GM18517 (cell line): Measurements from ENCODE around the gene THBS4.

Source experiments
- ATAC-seq: cut with Tn5 transposase; IDR thresholded peaks from one replicate; pipeline ENCODE4 v1.9.1; 2021; ENCODE audit warnings: mild to moderate bottlenecking, moderate library complexity; ENCODE audit not compliant: unreplicated experiment

THBS4 gene

GRCh38 chr5:80043187-80043586, 8.0 kb downstream of the THBS4 start:
- ATAC-seq = no peak

GRCh38 chr5:80048084-80048780, 13.1 kb downstream of the THBS4 start:
- ATAC-seq = no peak

- no peak for ATAC-seq
Measured at GRCh38 chr5:80052464-80052863, 17.3 kb downstream of the THBS4 start.

GRCh38 chr5:80054682-80055081, 19.5 kb downstream of the THBS4 start:
- ATAC-seq = no peak

- ATAC-seq = no peak
Measured at GRCh38 chr5:80055491-80056170, 20.5 kb downstream of the THBS4 start.

GRCh38 chr5:80057099-80057498, 22.0 kb downstream of the THBS4 start:
- ATAC-seq = no peak

GRCh38 chr5:80057921-80058320, 22.8 kb downstream of the THBS4 start:
- no peak for ATAC-seq

GRCh38 chr5:80059354-80059980, 24.3 kb downstream of the THBS4 start:
- no peak for ATAC-seq

GRCh38 chr5:80060966-80061365, 25.8 kb downstream of the THBS4 start:
- no peak for ATAC-seq

GRCh38 chr5:80061547-80061946, 26.4 kb downstream of the THBS4 start:
- ATAC-seq = no peak

GRCh38 chr5:80064124-80064523, 29.0 kb downstream of the THBS4 start:
- ATAC-seq = no peak

GRCh38 chr5:80067016-80067415, 31.9 kb downstream of the THBS4 start:
- ATAC-seq = no peak

GRCh38 chr5:80067531-80068245, 32.5 kb downstream of the THBS4 start:
- no peak for ATAC-seq

- no peak for ATAC-seq
Measured at GRCh38 chr5:80068246-80068636, 33.1 kb downstream of the THBS4 start.

- no peak for ATAC-seq
Measured at GRCh38 chr5:80068775-80069174, 33.6 kb downstream of the THBS4 start.

GRCh38 chr5:80069251-80069800, 34.2 kb downstream of the THBS4 start:
- no peak for ATAC-seq

- ATAC-seq = no peak
Measured at GRCh38 chr5:80069918-80070318, 34.8 kb downstream of the THBS4 start.

- no peak for ATAC-seq
Measured at GRCh38 chr5:80070338-80071056, 35.3 kb downstream of the THBS4 start.

- no peak for ATAC-seq
Measured at GRCh38 chr5:80071510-80072021, 36.4 kb downstream of the THBS4 start.
